Esophagus squamous epithelium (tissue), 5 donors: ENCODE results near the gene ST6GALNAC3. TPM values are rescaled to one million over a fixed set of nuclear protein-coding genes. Genes with fewer than 3 reads are reported as not detected.

Experiments used
- DNase-seq: peaks from one replicate; lab custom pipeline; 2025; lab: John Stamatoyannopoulos, UW
- H3K27ac ChIP-seq, 4 donors: fragments of 200-600 bp; sonication (generic); one replicate each; pipeline ENCODE4 v1.5.1; 2016 to 2019; ENCODE audit warnings: mild to moderate bottlenecking in 1 of 4
- H3K27me3 ChIP-seq, 4 donors: fragments of 200-600 bp; sonication (generic); 1 replicate in 3 of 4; 2 replicates in 1 of 4; pipeline versions ENCODE4 v1.5.1 to v1.6.0; 2017 to 2021; ENCODE audit warnings: antibody characterized with exemption in 1 of 4
- H3K36me3 ChIP-seq, 3 donors: fragments of 200-600 bp; sonication (generic); one replicate each; pipeline ENCODE4 v1.5.1; 2016 to 2019
- H3K4me1 ChIP-seq, 3 donors: fragments of 200-600 bp; sonication (generic); one replicate each; pipeline ENCODE4 v1.5.1; 2017 to 2019
- H3K4me3 ChIP-seq, 4 donors: fragments of 200-600 bp; sonication (generic); 1 replicate in 3 of 4; 2 replicates in 1 of 4; pipeline ENCODE4 v1.5.1; 2016 to 2019; ENCODE audit warnings: mild to moderate bottlenecking in 2 of 4, moderate library complexity in 1 of 4
- H3K9me3 ChIP-seq, 3 donors: fragments of 200-600 bp; sonication (generic); one replicate each; pipeline ENCODE4 v1.5.1; 2016 to 2019
- POLR2A ChIP-seq, 4 donors: fragments of 450-650 bp; IDR thresholded peaks; one replicate each; pipeline ENCODE4 v1.6.1; 2017; ENCODE audit warnings: antibody characterized with exemption in 4 of 4, mild to moderate bottlenecking in 4 of 4, moderate library complexity in 3 of 4
- WGBS, 2 donors: methylation state at CpG; one replicate each; pipeline ENCODE4 v1.1.5; 2018; 5-methylcytosine and 5-hydroxymethylcytosine counted together
- intact Hi-C: fragments of 100-400 bp; cut with DNase I; formaldehyde crosslinking; loops from one replicate; pipeline ENCODE4 v1.15.0; 2022
- total RNA-seq, 4 donors: library from RNA; depleted of rRNA; stranded (reverse); fragments of >200 nt; gene quantifications; one replicate each; pipeline ENCODE4 v1.1.0, GENCODE V29; 2016
- TF ChIP-seq, protein P1 (sequence below), 6 experiments: fragments of 450-650 bp in 4 of 6; fragments of 200-600 bp in 2 of 6; sonication (generic) in 2 of 6; IDR thresholded peaks; one replicate each; pipeline ENCODE4 v1.5.1; 2016 to 2019; ENCODE audit warnings: antibody characterized with exemption in 6 of 6, mild to moderate bottlenecking in 4 of 6, moderate library complexity in 4 of 6
- donor health status: DM: yes; HTN: yes; CAD: no.

ST6GALNAC3 gene
- total RNA-seq, 4 donors from 2014 or later: 0.27 to 4.3 (median 2.2) TPM

DNA sequence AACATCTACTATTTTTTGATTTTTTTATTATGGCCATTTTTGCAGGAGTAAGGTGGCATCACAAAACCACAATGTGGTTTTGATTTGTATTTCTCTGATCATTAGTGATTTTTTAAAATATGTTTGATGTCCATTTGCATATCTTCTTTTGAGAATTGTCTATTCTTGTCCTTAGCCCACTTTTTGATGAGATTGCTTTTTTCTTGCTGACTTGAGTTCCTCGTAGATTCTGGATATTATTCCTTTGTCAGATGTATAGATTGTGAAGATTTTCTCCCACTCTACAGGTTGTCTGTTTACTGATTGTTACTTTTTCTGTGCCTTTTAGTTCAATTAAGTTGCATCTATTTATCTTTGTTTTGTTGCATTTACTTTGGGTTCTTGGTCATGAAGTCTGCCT is 375.7 kb downstream of the ST6GALNAC3 start:
- Histone ChIP-seq H3K4me1 (no peaks in the 10 kb centered on the region), H3K27me3 (no peaks in the 10 kb centered on the region), H3K27ac (no peak overlapping the region), H3K4me3 (no peak overlapping the region), H3K9me3 (peaks cover 0 to 12% (median 0%) of the 10 kb centered on the region in 3 donors), H3K36me3 (no peaks in the 10 kb centered on the region)
- TF ChIP-seq, protein P1, sequence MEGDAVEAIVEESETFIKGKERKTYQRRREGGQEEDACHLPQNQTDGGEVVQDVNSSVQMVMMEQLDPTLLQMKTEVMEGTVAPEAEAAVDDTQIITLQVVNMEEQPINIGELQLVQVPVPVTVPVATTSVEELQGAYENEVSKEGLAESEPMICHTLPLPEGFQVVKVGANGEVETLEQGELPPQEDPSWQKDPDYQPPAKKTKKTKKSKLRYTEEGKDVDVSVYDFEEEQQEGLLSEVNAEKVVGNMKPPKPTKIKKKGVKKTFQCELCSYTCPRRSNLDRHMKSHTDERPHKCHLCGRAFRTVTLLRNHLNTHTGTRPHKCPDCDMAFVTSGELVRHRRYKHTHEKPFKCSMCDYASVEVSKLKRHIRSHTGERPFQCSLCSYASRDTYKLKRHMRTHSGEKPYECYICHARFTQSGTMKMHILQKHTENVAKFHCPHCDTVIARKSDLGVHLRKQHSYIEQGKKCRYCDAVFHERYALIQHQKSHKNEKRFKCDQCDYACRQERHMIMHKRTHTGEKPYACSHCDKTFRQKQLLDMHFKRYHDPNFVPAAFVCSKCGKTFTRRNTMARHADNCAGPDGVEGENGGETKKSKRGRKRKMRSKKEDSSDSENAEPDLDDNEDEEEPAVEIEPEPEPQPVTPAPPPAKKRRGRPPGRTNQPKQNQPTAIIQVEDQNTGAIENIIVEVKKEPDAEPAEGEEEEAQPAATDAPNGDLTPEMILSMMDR (IDR thresholded peaks at IDR 0.05): no peak
- TF ChIP-seq POLR2A (IDR thresholded peaks at IDR 0.05): no peak
- no peak for DNase-seq
- 57 to 83% methylated on average over 1 of the region's 1 CpG for WGBS, 2 donors
- intact Hi-C loops: no loop called here

DNA sequence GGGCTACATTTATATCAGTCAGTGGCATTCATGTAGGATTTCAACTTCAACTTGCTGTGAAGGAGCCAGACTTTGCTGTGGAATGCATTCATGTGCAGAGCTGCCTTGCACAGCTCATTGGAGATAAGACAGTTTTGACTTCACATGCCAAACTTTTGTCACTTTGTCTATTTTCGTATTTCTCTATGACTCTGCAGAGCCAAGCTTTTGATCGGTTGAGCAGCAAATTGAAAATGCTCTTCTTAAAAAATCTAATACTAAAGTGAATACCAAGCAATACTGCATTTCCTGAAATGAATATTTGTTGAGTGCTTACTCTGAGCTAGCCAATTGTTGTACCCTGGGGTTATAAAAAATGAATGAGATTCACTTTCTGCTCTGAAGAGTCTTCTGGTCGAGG is 388.7 kb downstream of the ST6GALNAC3 start:
- DNase-seq: no peak
- TF ChIP-seq, protein P1 (IDR thresholded peaks at IDR 0.05): no peak
- TF ChIP-seq POLR2A (IDR thresholded peaks at IDR 0.05): no peak
- H3K27me3 ChIP-seq: no peaks in the 10 kb centered on the region
- WGBS, 2 donors: 42 to 64% methylated on average over 3 of the region's 3 CpGs
- intact Hi-C loops: no loop called here
- no peaks in the 10 kb centered on the region for H3K4me1 ChIP-seq
- no peak overlapping the region for H3K4me3 ChIP-seq
- H3K36me3 ChIP-seq: no peaks in the 10 kb centered on the region
- no peaks in the 10 kb centered on the region for H3K9me3 ChIP-seq
- H3K27ac ChIP-seq: no peak overlapping the region

DNA sequence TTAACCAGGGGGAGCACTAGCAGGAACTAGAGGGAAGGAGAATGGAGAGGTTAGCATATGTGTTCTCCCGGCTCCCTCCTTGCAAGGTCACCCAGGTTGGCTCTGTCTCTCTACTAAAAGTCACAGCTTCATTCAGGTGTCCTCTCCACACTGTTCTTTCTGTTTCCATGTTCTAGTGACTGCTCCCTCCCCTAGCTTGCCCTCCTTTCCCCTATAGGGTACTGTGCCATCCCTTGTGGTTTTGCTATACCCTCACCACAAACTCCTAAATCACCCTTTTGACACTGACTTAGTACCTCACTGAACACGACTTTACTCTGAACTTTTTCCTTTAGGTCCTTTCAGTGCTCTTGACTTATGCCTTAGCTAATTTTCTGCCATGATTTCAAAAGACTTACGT is 389.3 kb downstream of the ST6GALNAC3 start:
- WGBS, 2 donors: 63 to 79% methylated on average over 3 of the region's 3 CpGs
- no peaks in the 10 kb centered on the region for H3K9me3 ChIP-seq
- no peaks in the 10 kb centered on the region for H3K4me1 ChIP-seq
- TF ChIP-seq POLR2A (IDR thresholded peaks at IDR 0.05): no peak
- TF ChIP-seq, protein P1 (IDR thresholded peaks at IDR 0.05): no peak
- no peak for DNase-seq
- no peaks in the 10 kb centered on the region for H3K27me3 ChIP-seq
- H3K27ac ChIP-seq: no peak overlapping the region
- no peak overlapping the region for H3K4me3 ChIP-seq
- intact Hi-C loops: no loop called here
- no peaks in the 10 kb centered on the region for H3K36me3 ChIP-seq

DNA sequence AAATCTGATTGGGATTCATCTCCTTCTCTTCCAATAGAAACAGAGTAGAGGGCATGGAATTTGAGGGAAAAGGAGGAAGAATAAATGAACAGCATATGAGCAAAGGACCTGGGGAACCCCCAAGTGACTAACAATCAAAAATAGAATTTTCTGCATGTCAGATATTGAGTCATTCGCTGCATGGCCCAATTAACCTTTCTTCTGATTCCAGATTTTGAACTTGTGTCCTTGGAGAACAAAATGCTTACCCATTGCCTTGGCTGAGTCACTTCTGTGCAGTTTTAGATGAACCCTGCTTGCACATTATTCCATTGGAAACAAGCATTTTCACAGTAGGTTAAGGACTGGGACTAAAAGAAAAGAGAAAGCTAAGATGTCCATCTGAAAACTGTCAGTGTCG is 390.5 kb downstream of the ST6GALNAC3 start:
- no peaks in the 10 kb centered on the region for H3K27me3 ChIP-seq
- WGBS, 2 donors: 52 to 77% methylated on average over 2 of the region's 2 CpGs
- H3K9me3 ChIP-seq: no peaks in the 10 kb centered on the region
- intact Hi-C loops: no loop called here
- H3K27ac ChIP-seq: no peak overlapping the region
- no peak for TF ChIP-seq POLR2A (IDR thresholded peaks at IDR 0.05)
- TF ChIP-seq, protein P1 (IDR thresholded peaks at IDR 0.05): no peak
- no peak overlapping the region for H3K4me3 ChIP-seq
- no peak for DNase-seq
- H3K4me1 ChIP-seq: no peaks in the 10 kb centered on the region
- H3K36me3 ChIP-seq: no peaks in the 10 kb centered on the region

DNA sequence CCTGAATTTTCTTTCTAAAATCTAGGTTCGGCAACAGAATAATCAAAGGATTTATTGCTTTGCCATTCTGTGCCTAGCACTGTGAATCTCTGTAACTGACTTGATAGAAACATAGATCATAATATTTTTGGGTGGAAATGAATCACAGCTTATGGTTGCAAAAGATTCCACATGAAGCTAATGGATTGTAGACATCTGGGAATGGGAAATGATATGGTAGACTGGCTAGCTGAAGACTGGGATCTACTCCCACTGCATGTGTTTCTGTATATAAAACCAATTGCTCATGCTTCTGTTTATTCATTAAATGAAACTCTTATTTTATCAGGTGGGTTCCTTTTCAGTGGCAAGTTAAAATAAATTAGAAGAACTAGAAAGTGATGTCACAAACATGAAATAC is 395.6 kb downstream of the ST6GALNAC3 start:
- no peaks in the 10 kb centered on the region for H3K27me3 ChIP-seq
- WGBS, 2 donors: 86 to 100% methylated on average over 1 of the region's 1 CpG
- no peak overlapping the region for H3K27ac ChIP-seq
- no peak overlapping the region for H3K4me3 ChIP-seq
- H3K36me3 ChIP-seq: no peaks in the 10 kb centered on the region
- DNase-seq: no peak
- intact Hi-C loops: no loop called here
- TF ChIP-seq POLR2A (IDR thresholded peaks at IDR 0.05): no peak
- TF ChIP-seq, protein P1 (IDR thresholded peaks at IDR 0.05): no peak
- no peaks in the 10 kb centered on the region for H3K9me3 ChIP-seq
- no peaks in the 10 kb centered on the region for H3K4me1 ChIP-seq
